T follicular helper cell (primary cell): Measurements from ENCODE around the gene REXO1.

Source experiments
- DNase-seq: peaks from one replicate; pipeline ENCODE4 v3.0.0-alpha.2; 2020; ENCODE audit warnings: low read depth

REXO1 gene

GRCh38 chr19:1766800-1767352 is 81.4 kb downstream of the REXO1 start:
- no peak for DNase-seq

- no peak for DNase-seq
Observed at GRCh38 chr19:1765904-1766799, 82.1 kb downstream of the REXO1 start.
